Testis (tissue), 2 donors: ENCODE data around the gene PHF2.

Source experiments
- CTCF ChIP-seq, 3 experiments: fragments of 450-650 bp in 2 of 3; fragments of 200-600 bp in 1 of 3; sonication (generic) in 1 of 3; IDR thresholded peaks; one replicate each; pipeline ENCODE4 v1.5.1; 2016 to 2019; ENCODE audit warnings: antibody characterized with exemption in 3 of 3, mild to moderate bottlenecking in 2 of 3, moderate library complexity in 1 of 3
- POLR2A ChIP-seq: fragments of 450-650 bp; IDR thresholded peaks from one replicate; pipeline ENCODE4 v1.6.1; 2017; ENCODE audit warnings: antibody characterized with exemption, mild to moderate bottlenecking, moderate library complexity

GRCh38 chr9:93610206-93610605, 33.8 kb downstream of the PHF2 start:
- TF ChIP-seq POLR2A: no peak
- TF ChIP-seq CTCF (IDR thresholded peaks at IDR 0.05): no peak
